ENCODE results near the gene ADAM8.

DNA sequence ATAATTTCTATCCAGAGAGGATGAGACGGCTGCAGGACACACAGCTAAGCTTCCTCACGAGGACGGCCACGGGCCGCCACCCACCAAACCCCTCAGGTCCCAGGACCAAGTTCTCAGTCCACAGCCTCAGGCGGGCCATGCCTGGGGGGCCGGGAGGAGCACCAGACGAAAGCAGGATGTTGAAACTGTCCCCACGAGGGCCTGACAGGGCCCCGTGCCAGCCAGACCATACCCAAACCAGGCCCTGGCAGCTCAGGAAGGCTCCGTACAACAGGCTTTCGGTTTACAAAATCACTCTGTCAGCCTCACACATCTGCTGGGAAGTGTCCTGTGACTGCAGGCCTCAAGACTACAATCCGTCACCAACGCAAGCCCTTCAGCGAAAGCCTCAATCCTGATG lies 17.5 kb upstream of the ADAM8 start:
- TF ChIP-seq CTCF (conservative IDR thresholded peaks at IDR 0.05; ENCODE audit: low read depth, low read length): no peak
- TF ChIP-seq EZH2 (IDR thresholded peaks at IDR 0.05; ENCODE audit: low read length, unreplicated experiment): no peak

Data from PC-3 (cell line).